ENCODE results near the gene FAM124A. TPM values are rescaled to one million over a fixed set of nuclear protein-coding genes. Genes with fewer than 3 reads are reported as not detected.

FAM124A gene
- total and polyA plus RNA-seq, 10 donors = 2.6 to 39.9 (median 23.7) TPM

DNA sequence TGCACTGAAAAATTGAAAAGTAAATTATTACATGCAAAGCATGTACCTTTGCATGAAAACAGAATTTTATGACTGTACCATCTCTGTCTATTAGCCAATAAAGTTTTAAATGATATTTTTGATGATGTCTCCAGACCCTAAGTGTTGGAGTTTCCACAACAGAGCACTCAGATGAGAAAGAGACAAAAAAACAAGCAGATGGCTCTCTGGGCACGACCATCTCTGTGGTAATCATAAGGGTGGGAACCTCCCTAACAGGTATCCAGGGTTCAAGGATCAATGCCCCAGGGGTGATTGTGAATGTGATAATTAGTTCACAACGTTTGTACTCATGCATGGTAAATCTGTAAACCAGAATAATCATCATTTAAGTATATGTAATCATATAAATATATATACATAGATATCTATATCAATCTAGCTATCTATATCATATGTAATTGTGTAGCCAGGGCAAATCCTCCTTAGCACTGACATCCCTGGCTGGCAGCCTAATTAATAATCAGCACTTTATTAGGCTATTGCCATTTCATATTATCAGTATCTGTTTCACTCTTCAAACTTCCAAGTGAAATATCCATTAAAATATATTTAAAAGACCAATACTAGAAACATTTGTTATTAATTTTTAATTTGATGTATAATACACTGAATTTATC is 41.2 kb upstream of the FAM124A start:
- intact Hi-C loops (cut with DNase I; ENCODE audit: low total_unique reads) = no loop called here

DNA sequence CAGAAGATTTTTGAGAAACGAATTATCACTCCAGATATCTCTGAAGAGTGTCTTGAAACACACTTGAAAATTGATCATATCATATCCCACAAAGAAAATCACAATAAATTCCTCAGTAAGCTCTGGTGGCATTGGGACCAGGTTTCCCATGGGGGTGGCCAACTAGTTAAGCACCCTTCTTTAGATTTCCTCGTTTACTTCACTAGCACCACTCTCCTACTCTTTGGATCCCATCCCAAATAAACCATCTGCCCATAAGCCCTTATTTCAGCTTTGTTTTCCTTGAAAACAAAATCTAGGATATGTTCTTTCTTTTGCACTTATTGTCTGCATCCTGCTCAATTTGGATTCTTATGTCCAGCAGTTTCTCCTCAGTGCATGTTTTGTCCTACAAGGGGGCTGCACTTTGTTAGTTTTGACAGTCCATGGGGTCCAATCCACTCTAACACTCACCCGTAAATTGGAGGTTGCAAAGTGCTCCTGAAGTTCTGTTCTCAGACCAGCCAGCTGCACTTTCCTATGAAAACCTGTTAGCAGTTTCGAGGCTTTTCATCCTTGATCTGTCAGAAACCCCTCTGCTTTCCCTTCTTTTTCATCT is 40.3 kb upstream of the FAM124A start:
- Histone ChIP-seq H3K4me3 (no peak overlapping the region), H3K27me3 (replicated peaks in 1 of 7) (peaks cover 0 to 5% (median 0%) of the 10 kb centered on the region in 7 donors), H3K4me1 (no peaks in the 10 kb centered on the region), H3K27ac (no peak overlapping the region), H3K9me3 (no peaks in the 10 kb centered on the region), H3K36me3 (no peaks in the 10 kb centered on the region)
- intact Hi-C loops (cut with DNase I; ENCODE audit: low total_unique reads) = no loop called here
- DNase-seq = no peak
- 67 to 86% (median 79%) methylated on average over 4 of the region's 4 CpGs for WGBS, 5 donors
- no peak for TF ChIP-seq POLR2AphosphoS5 (IDR thresholded peaks at IDR 0.05)
- TF ChIP-seq CTCF (IDR thresholded peaks at IDR 0.05 in 8 of 11, conservative IDR thresholded peaks at IDR 0.05 in 3 of 11) = no peak
- no peak for TF ChIP-seq POLR2A (IDR thresholded peaks at IDR 0.05)

More for the DNA sequence above, 41.2 kb upstream of the FAM124A start:
- DNase-seq = no peak
- Histone ChIP-seq H3K4me1 (no peaks in the 10 kb centered on the region), H3K9me3 (no peaks in the 10 kb centered on the region), H3K27ac (no peak overlapping the region), H3K36me3 (no peaks in the 10 kb centered on the region), H3K27me3 (replicated peaks in 1 of 7) (peaks cover 0 to 5% (median 0%) of the 10 kb centered on the region in 7 donors), H3K4me3 (no peak overlapping the region)
- WGBS, 5 donors = 37 to 58% (median 58%) methylated on average over 2 of the region's 2 CpGs
- TF ChIP-seq POLR2AphosphoS5 (IDR thresholded peaks at IDR 0.05) (no peak), POLR2A (IDR thresholded peaks at IDR 0.05) (no peak), CTCF (IDR thresholded peaks at IDR 0.05 in 8 of 11, conservative IDR thresholded peaks at IDR 0.05 in 3 of 11) (no peak)

DNA sequence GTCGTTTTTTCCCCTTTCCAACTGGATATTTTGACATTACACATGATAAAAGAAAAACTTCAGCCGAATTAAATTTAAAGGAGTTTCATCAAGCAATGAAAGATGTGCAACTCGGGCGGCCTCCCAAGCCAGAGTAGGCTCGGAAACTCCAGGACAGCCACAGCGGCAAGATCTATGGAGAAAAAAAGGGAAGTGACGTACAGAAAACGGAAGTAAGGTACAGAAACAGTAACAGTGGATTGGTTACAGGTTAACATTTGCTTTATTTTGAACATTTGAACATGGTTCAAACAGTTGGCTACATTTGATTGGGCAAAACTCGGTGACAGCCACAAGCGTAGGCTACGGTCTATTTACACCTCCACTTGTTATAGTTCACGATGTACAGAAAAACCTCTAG is 30.5 kb upstream of the FAM124A start:
- Histone ChIP-seq H3K27me3 (replicated peaks in 1 of 7) (no peaks in the 10 kb centered on the region), H3K9me3 (no peaks in the 10 kb centered on the region), H3K4me1 (no peaks in the 10 kb centered on the region), H3K27ac (no peak overlapping the region), H3K36me3 (no peaks in the 10 kb centered on the region), H3K4me3 (no peak overlapping the region)
- WGBS, 5 donors = 80 to 88% (median 83%) methylated on average over 12 of the region's 12 CpGs
- intact Hi-C loops (cut with DNase I; ENCODE audit: low total_unique reads) = no loop called here
- DNase-seq = no peak
- TF ChIP-seq POLR2A (IDR thresholded peaks at IDR 0.05) (no peak), CTCF (IDR thresholded peaks at IDR 0.05 in 8 of 11, conservative IDR thresholded peaks at IDR 0.05 in 3 of 11) (no peak), POLR2AphosphoS5 (IDR thresholded peaks at IDR 0.05) (no peak)

GRCh38 chr13:51192348-51192747 is 29.9 kb upstream of the FAM124A start:
- DNase-seq = no peak
- TF ChIP-seq CTCF (IDR thresholded peaks at IDR 0.05 in 8 of 11, conservative IDR thresholded peaks at IDR 0.05 in 3 of 11) (no peak), POLR2AphosphoS5 (IDR thresholded peaks at IDR 0.05) (no peak), POLR2A (IDR thresholded peaks at IDR 0.05) (no peak)
- Histone ChIP-seq H3K27me3 (replicated peaks in 1 of 7) (no peaks in the 10 kb centered on the region), H3K27ac (no peak overlapping the region), H3K4me1 (no peaks in the 10 kb centered on the region), H3K4me3 (no peak overlapping the region), H3K36me3 (no peaks in the 10 kb centered on the region), H3K9me3 (no peaks in the 10 kb centered on the region)
- intact Hi-C loops (cut with DNase I; ENCODE audit: low total_unique reads) = no loop called here
- WGBS, 5 donors = 73 to 91% (median 83%) methylated on average over 1 of the region's 1 CpG
